COLO668 (cell line): ENCODE measurements around the gene ABHD15.

Experiments
- DNase-seq: peaks from one replicate; lab custom pipeline; 2025; ENCODE audit not compliant: unreplicated experiment; lab: John Stamatoyannopoulos, UW

ABHD15 gene, protein sequence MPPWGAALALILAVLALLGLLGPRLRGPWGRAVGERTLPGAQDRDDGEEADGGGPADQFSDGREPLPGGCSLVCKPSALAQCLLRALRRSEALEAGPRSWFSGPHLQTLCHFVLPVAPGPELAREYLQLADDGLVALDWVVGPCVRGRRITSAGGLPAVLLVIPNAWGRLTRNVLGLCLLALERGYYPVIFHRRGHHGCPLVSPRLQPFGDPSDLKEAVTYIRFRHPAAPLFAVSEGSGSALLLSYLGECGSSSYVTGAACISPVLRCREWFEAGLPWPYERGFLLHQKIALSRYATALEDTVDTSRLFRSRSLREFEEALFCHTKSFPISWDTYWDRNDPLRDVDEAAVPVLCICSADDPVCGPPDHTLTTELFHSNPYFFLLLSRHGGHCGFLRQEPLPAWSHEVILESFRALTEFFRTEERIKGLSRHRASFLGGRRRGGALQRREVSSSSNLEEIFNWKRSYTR

DNA sequence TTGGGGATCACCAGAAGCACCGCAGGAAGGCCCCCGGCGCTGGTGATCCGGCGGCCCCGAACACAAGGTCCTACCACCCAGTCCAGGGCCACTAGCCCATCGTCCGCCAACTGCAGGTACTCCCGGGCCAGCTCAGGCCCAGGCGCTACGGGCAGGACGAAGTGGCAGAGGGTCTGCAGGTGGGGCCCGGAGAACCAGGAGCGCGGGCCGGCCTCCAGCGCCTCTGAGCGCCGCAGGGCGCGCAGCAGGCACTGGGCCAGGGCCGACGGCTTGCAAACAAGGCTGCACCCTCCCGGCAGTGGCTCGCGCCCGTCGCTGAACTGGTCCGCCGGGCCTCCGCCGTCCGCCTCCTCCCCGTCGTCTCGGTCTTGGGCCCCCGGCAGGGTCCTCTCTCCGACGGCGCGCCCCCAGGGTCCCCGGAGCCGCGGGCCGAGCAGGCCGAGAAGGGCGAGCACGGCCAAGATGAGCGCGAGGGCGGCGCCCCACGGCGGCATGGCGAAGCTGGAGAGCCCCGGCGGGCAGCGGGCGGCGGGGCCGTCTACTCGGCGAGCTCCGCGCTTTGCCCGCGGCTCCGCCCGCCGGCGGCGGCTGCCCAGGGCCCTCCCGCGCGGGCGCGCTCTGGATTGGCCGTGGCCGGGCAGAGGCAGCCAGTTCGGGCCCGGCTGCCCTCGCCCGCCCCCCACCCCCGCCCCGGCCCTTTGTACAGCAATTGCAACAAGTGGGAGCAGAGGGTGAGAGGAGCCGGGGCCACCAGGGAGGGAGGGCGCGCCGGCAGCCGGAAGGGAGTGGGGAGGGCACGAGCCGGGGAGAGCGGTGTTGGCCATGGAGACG, at the start of gene ABHD15:
TSS of gene ABHD15 (minus strand) at position 565 of the 831 bp plus-strand sequence. CDS start at position 494, 71 bp downstream.
- DNase-seq: peak; percentile 77

- DNase-seq: peak; percentile 77
Measured at GRCh38 chr17:29615492-29616299, 48.9 kb upstream of the ABHD15 start.

DNA sequence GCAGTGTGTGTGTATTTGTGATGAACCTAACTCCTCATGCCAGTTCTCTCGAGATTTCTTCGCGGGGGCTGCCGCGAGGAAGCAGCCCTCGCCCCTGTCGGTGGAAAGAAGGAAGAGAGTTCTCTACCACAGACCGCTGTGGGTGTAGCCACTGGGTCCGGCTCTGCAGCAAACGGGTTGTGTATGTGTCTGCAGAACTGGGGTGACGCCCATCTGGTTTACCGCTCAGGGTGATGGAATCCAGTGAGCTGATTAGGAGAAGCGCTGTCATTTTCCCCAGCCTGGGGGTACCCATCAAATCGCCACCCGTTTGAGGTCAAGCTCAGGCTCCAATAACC, 48.2 kb upstream of the ABHD15 start:
- no peak for DNase-seq

- DNase-seq: no peak
Measured at GRCh38 chr17:29614349-29615047, 47.7 kb upstream of the ABHD15 start.

- no peak for DNase-seq
Measured at GRCh38 chr17:29613856-29614255, 47.0 kb upstream of the ABHD15 start.

DNA sequence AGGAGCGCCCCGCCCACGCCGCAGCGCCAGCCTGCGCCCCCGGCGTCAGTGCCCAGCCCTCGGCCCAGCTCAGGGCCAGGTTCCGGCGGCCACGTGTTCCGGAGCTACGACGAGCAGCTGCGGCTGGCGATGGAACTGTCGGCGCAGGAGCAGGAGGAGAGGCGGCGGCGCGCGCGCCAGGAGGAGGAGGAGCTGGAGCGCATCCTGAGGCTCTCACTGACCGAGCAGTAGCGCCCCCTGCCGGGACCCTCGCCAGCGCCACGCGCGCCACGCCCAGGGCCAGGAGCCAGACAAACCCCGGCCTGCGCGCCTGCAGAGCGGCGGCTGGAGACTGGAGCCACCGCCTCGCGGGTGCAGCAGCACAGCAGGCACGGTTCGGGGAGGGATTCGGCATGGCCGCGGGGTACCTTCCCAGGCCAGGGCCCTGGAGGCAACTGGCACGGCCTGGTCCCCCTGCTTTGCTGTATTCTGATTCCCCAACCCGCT, 46.6 kb upstream of the ABHD15 start:
- DNase-seq: no peak

GRCh38 chr17:29612404-29613280, 45.8 kb upstream of the ABHD15 start:
- DNase-seq: no peak

DNA sequence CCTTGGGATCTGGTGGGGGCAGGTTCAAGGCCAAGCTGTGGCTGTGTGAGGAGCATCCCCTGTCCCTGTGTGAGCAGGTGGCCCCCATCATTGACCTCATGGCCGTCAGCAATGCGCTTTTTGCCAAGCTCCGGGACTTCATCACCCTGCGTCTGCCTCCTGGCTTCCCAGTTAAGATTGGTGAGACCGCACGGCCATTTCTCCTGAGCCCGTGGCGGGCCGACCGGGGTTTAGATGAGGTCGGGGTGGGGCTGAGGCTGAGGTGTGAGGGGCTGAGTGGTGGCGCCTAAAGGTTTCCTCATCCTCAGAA, 45.2 kb upstream of the ABHD15 start:
- DNase-seq: no peak

DNA sequence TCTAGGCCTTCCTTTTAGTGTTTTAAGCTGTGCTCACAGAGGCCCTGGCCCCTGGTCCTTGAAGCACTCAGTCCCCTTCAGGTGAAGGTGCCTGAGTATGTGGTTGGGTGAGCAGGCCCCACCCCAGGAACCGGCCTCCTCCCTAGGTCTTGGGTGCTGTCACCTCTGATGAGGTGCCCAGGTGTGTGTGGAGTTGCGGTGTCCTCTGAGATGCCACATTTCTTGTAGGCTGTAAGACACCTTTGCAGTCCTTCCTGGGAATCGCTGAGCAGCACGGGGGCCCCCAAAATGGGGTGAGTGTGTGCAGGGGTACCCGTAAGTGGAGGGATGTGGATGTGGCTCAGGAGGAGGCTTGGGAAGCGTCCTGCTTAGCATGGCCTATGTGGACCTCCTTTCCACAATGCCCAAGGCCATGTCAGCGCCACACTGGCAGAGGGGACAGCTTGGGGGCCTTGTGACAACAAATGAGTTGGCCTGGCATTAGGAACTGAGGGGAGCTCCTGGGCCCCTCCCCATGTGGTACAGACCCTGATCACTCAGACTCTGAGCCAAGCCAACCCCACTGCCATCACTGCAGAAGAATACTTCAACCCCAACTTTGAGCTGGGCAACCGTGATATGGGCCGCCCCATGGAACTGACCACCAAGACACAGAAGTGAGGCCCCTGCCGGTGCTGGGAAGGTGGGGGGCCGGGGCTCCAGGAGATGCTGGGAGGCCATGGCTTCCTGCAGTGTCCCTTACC, 44.7 kb upstream of the ABHD15 start:
- no peak for DNase-seq

DNA sequence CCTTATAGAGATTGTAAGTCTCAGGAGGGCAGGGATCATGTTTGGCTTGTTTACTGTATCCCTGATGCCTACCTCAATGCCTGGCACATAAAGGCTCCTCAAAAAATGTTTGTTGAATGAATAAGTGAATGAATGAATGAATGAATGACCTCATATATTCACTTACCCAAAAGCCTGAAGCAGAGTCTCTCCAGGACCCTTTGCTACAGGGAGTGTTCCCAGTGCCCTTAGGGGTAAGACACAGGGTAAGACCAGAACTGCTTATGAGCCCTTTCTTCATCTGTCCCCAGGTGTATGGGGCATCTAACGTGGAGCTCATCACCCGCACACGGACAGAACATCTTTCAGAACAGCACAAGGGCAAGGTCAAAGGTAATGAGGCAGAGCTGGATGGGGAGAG, 43.6 kb upstream of the ABHD15 start:
- no peak for DNase-seq

DNA sequence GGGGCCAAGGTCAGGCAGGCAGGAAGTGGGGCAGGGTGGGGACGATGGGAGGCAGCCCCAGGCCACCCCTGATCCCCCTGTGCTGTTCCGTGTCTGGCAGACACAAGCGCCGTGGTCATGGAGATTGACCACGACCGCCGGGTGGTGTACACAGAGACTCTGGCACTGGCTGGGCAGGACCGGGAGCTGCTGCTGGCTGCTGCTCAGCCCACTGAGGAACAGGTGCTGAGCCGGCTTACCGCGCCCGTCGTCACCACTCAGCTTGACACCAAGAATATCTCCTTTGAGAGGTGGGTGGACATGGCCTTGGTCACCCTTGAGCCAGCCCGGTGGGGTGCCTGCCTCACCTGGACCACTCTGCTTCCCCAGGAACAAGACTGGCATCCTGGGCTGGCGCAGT, 42.1 kb upstream of the ABHD15 start:
- DNase-seq: no peak

DNA sequence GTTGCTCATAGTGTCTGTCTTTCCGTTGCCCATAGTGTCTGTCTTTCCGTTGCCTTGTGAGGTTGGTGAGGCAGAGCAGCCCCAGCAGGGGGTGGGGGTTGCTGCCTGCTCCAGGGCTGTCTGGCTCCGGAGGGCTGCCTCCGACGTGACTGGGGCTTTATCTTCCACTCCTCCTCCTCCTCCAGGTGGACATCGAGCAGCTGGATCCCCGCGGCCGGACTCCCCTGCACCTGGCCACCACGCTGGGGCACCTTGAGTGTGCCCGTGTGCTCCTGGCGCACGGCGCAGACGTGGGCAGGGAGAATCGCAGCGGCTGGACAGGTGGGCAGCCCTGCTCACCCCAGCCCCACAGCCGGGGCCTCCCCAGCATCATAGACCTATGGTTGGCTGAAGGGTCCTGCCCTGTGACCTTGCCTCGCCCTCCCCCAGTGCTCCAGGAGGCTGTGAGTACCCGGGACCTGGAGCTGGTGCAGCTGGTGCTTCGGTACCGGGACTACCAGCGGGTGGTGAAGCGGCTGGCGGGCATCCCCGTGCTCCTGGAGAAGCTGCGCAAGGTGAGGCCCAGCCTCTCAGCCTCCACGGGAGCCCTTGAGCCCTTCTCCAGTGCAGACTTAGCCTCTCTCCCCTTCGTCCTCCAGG, 40.8 kb upstream of the ABHD15 start:
- no peak for DNase-seq

DNA sequence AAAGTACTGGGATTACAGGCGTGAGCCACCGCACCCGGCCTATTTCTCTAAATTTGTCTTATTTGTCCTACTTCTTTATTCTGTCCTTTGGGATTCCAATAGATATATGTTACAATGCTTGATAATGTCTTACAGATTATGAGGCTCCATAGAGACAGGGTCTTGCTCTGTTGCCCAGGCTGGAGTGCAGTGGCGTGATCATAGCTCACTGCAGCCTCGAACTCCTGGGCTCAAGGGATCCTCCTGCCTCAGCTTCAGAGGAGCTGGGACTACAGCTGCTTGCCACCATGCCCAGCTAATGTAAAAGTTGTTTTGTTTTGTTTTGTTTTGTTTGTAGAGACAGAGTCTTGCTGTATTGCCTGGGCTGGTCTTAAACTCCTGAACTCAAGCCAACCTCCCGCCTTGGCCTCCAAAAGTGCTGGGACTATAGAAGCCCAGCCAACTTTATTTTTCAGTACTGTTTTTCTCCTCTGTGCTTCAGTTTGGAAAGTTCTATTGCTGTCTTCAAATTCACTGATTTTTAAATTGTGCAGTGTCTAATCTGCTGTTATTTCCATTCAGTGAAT, 36.4 kb upstream of the ABHD15 start:
- DNase-seq: no peak

DNA sequence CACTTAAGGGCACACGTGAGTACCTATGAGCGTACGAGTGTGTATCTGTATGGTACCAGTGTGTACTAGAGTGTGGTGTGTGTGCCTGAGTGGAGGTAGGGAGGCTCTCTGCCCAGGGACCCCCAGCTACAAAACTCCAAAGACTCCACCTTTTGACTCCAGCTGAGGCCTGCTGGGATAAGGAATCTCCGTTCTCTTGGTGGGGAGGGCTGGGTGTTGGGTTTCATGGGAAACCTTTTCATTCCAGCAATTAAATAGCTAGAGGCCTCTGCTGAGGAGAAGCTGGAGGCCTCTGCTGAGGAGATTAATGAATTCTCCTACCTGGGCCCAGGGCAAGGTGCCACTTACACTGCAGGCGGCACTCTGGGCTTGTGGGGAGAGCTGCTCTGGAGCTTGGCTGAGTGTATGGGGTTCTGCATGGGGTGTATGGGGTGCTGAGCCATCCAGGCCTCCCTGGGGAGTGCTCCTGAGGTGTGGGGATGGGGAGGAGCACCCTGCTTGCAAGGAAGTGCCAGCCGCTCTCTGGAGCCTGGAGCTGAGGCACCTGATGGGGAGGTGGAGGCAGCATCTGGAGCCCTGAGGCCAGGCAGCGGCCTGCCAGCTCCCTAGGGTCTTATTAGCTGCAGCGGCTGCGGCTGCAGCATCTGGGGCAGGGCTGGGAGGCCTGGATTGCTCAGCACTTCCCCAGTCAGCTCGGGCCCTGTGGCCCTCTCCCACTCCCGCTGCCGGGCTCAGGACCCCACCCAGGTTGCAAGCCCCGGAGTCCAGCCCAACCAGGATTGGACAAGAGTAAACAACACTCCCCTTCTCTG, 30.7 kb upstream of the ABHD15 start:
- DNase-seq: no peak

GRCh38 chr17:29596811-29597210, 30.0 kb upstream of the ABHD15 start:
- no peak for DNase-seq

DNA sequence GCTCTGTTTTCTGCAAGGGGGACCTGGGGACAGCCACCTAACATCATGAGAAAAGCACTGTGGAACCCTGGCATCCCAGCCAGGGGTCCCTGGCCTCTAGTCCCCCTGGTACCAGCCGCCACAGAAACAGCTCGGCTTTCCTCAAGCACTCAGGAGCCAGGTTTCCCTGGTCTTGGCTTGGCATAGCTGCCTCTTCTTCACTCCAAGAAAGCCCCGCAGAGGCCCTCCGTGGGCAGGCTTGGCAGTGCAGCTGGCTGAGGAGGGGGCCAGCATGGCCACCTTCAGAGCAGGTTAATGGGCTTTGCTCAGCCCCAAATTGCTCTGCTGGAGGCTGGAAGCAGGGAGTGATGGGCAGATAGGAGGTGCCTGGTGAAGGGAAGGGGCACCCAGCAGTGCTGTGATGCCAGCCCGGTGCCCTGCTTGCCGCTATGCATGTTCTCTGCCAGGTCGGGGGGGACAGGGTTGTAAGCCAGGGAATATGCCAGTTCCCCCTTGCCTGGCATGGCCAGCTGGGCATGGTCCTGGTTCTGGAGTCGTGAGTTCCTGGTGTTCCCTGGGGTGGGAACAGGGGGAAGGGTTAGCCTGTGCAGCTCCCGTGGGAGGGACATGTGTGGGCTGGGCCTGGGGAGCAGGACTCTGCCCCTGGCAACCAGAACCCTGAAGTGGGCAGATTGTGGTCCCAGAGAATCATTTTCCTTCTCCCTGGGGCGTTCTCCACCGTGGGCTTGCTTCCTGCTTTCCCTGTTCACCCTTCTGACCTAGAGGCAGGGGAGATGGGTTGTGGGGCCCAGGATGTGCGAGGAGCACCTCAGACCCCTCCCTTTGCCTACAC, 29.3 kb upstream of the ABHD15 start:
- no peak for DNase-seq
